GM12878 (cell line): ENCODE measurements around the gene MDN1. TPM values are rescaled to one million over a fixed set of nuclear protein-coding genes. Genes with fewer than 3 reads are reported as not detected.

ENCODE experiments used
- ATAC-seq: fragments of 200-7000 bp; cut with Tn5 transposase; 3 replicates; pipeline ENCODE4 v1.9.1; 2020; ENCODE audit warnings: mild to moderate bottlenecking, moderate library complexity
- BruUV-seq: library from RNA; stranded (reverse); fragments of 400-500 nt; replicated peaks from 2 replicates; lab custom pipeline; 2021; lab: Mats Ljungman, UMichigan
- CTCF ChIA-PET: fragments of 300-600 bp; sonication (Branson Sonifier 250); formaldehyde crosslinking; extraction: SDS; loops from one replicate; lab custom pipeline; 2021; ENCODE audit warnings: inconsistent platforms; lab: Yijun Ruan, JAX
- POLR2A ChIA-PET: fragments of 350-600 bp; formaldehyde crosslinking; extraction: SDS; loops from one replicate; lab custom pipeline; 2021; ENCODE audit warnings: inconsistent platforms; lab: Charles Lee
- RAD21 ChIA-PET: fragments of 300-600 bp; sonication (Branson Sonifier 250); formaldehyde crosslinking; loops from one replicate; lab custom pipeline; 2023; ENCODE audit warnings: antibody characterized with exemption; ENCODE audit not compliant: unreplicated experiment; lab: Charles Lee
- SMC1A ChIA-PET: fragments of 300-600 bp; sonication (Branson Sonifier 250); formaldehyde crosslinking; loops from one replicate; lab custom pipeline; 2023; ENCODE audit not compliant: unreplicated experiment, uncharacterized antibody; lab: Charles Lee
- DNase-seq: peaks from one replicate; pipeline ENCODE4 v3.0.0-alpha.2; 2011; ENCODE audit warnings: low read depth, low spot score
- FAIRE-seq: peaks from 3 replicates; lab custom pipeline; 2011; peaks lifted over from hg19 to GRCh38; lab: Jason Lieb, UNC
- H2AFZ ChIP-seq: 2 replicates; pipeline ENCODE4 v1.6.0; 2011; ENCODE audit warnings: low read depth, low read length, control low read depth; ENCODE audit not compliant: control insufficient read depth
- H3K27ac ChIP-seq: 2 replicates; pipeline ENCODE4 v1.5.1; 2011; ENCODE audit warnings: control low read depth; ENCODE audit not compliant: control insufficient read depth, insufficient read depth
- H3K27me3 ChIP-seq, 2 experiments: replicated peaks in 1 of 2; 2 replicates each; pipeline versions ENCODE4 v1.6.0 to v1.6.1; 2011; ENCODE audit warnings: low read length in 1 of 2; ENCODE audit not compliant: control insufficient read depth in 2 of 2, insufficient read depth in 2 of 2
- H3K36me3 ChIP-seq, 2 experiments: 2 replicates each; pipeline ENCODE4 v1.5.1; 2011; ENCODE audit warnings: low read length in 1 of 2; ENCODE audit not compliant: control insufficient read depth in 2 of 2, insufficient read depth in 2 of 2
- H3K4me1 ChIP-seq: 2 replicates; pipeline ENCODE4 v1.6.1; 2011; ENCODE audit warnings: mild to moderate bottlenecking, low read length, moderate library complexity, mixed read lengths; ENCODE audit not compliant: control insufficient read depth, insufficient read depth
- H3K4me2 ChIP-seq: 2 replicates; pipeline ENCODE4 v1.6.0; 2011; ENCODE audit warnings: control low read depth; ENCODE audit not compliant: control insufficient read depth, insufficient read depth
- H3K4me3 ChIP-seq: fragments of 200-600 bp; sonication (generic); 2 replicates; pipeline ENCODE4 v1.5.1; 2016
- H3K79me2 ChIP-seq: 2 replicates; pipeline ENCODE4 v1.6.0; 2011; ENCODE audit warnings: low read length; ENCODE audit not compliant: control insufficient read depth, insufficient read depth
- H3K9ac ChIP-seq: 2 replicates; pipeline ENCODE4 v1.8.0; 2011; ENCODE audit warnings: low read length, control low read depth, mixed read lengths; ENCODE audit not compliant: control insufficient read depth, insufficient read depth
- H3K9me3 ChIP-seq: replicated peaks from 3 replicates; pipeline ENCODE4 v1.5.1; 2011; ENCODE audit warnings: mild to moderate bottlenecking, low read length; ENCODE audit not compliant: control insufficient read depth, insufficient read depth
- H4K20me1 ChIP-seq: 2 replicates; pipeline ENCODE4 v1.6.0; 2011; ENCODE audit not compliant: control insufficient read depth, insufficient read depth
- ASH2L ChIP-seq: fragments of 300-600, 200-600 bp; sonication (generic); IDR thresholded peaks from 2 replicates; pipeline ENCODE4 v1.6.1; 2017; ENCODE audit warnings: low read depth, mild to moderate bottlenecking, borderline replicate concordance
- BACH1 ChIP-seq: fragments of 450-650 bp; IDR thresholded peaks from 2 replicates; pipeline ENCODE4 v1.6.1; 2017; ENCODE audit warnings: mild to moderate bottlenecking, borderline replicate concordance
- DPF2 ChIP-seq: fragments of 450-650 bp; IDR thresholded peaks from 2 replicates; pipeline ENCODE4 v1.6.1; 2017; ENCODE audit warnings: mild to moderate bottlenecking
- EP300 ChIP-seq, 2 experiments: fragments of 150-350 bp in 1 of 2; IDR thresholded peaks; 2 replicates each; pipeline ENCODE4 v1.6.1; 2011 to 2012; ENCODE audit warnings: low read depth in 2 of 2, low read length in 2 of 2, borderline replicate concordance in 1 of 2, improper control_type of control experiment in 1 of 2, inconsistent platforms in 1 of 2; ENCODE audit not compliant: control insufficient read depth in 1 of 2
- MTA3 ChIP-seq: IDR thresholded peaks from 2 replicates; pipeline ENCODE4 v1.6.1; 2012; ENCODE audit warnings: low read length, inconsistent platforms, borderline replicate concordance
- POLR2AphosphoS2 ChIP-seq: IDR thresholded peaks from 2 replicates; pipeline ENCODE4 v1.6.1; 2011; ENCODE audit warnings: low read depth, mild to moderate bottlenecking, low read length, improper control_type of control experiment, moderate library complexity
- RCOR1 ChIP-seq: conservative IDR thresholded peaks from 2 replicates; pipeline ENCODE4 v1.6.1; 2012; ENCODE audit warnings: low read depth, low read length, improper control_type of control experiment
- WGBS: methylation state at CpG from one replicate; pipeline ENCODE4 v1.1.6; 2016; ENCODE audit warnings: low lambda C conversion rate; ENCODE audit not compliant: insufficient replicate concordance, insufficient coverage; ENCODE audit errors: missing lambda C conversion rate; 5-methylcytosine and 5-hydroxymethylcytosine counted together
- in situ Hi-C: fragments of 300-500 bp; cut with MboI; formaldehyde crosslinking; loops from 9 replicates; pipeline ENCODE4 v1.14.3; 2018; ENCODE audit warnings: mixed read lengths
- intact Hi-C: fragments of 100-400 bp; cut with micrococcal nuclease; formaldehyde crosslinking; loops from one replicate; pipeline ENCODE4 v1.14.2; 2022; ENCODE audit not compliant: unreplicated experiment
- polyA plus RNA-seq, 11 experiments: library from polyadenylated mRNA; depleted of rRNA in 4 of 11; unstranded in 6 of 11; stranded (reverse) in 5 of 11; fragments of >200 nt; fragmentation: Nextera tagmentation in 4 of 11; fragmentation: Illumina TruSeq in 1 of 11; extraction: Ambion mirVana in 4 of 11; extraction: Trizol in 1 of 11; gene quantifications; 1 replicate in 1 of 11; 2 replicates in 10 of 11; pipeline versions ENCODE4 v1.2.1 to v1.2.3, GENCODE V29; 2011 to 2016; ENCODE audit warnings: inconsistent platforms in 2 of 11, missing spikeins in 2 of 11, low read depth in 1 of 11
- total RNA-seq, 4 experiments: library from RNA; depleted of rRNA in 3 of 4; stranded (reverse); fragments of >200 nt in 3 of 4; fragmentation: Illumina TruSeq in 1 of 4; extraction: Trizol in 1 of 4; gene quantifications; 2 replicates each; pipeline versions ENCODE4 v1.2.1 to v1.2.3, GENCODE V29; 2013 to 2021
- TF ChIP-seq, protein P1 (sequence below): IDR thresholded peaks from 2 replicates; pipeline ENCODE4 v1.6.1; 2011; ENCODE audit warnings: mild to moderate bottlenecking, low read depth, low read length, moderate library complexity; ENCODE audit not compliant: insufficient replicate concordance
- TF ChIP-seq, protein P2 (sequence below): IDR thresholded peaks from 2 replicates; pipeline ENCODE4 v1.6.1; 2011; ENCODE audit warnings: low read depth, low read length, improper control_type of control experiment, borderline replicate concordance
- TF ChIP-seq, protein P3 (sequence below): IDR thresholded peaks from 2 replicates; pipeline ENCODE4 v1.6.1; 2011; ENCODE audit warnings: borderline replicate concordance, low read depth, mild to moderate bottlenecking, moderate library complexity, mixed read lengths, low read length; ENCODE audit not compliant: insufficient read depth; ENCODE audit errors: extremely low read length

MDN1 gene
- total and polyA plus RNA-seq, 10 of the 15 experiments (the other 5 are each of a cell fraction or from before 2014, with no cell fraction given): 14.3 to 50.1 (median 22.1) TPM

DNA sequence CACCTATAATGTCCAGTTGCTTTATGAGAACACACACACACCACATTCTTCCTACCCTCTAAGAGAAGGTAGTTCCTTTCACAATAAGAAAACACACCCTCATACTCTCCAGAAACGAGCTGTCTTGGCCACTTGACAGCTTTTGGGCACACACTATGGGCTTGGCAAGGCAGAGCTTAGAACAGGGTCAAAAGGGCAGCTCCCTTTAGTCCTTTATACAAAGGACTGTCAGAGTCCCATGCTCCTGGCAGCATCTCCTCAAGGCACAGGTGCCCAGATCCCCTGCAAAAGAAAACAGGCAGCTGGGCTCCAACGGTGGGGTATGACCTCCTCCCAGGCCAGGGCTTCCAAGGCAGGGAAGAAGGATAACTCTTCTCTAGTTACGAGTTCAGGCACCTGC is 176.2 kb downstream of the MDN1 start:
- DNase-seq (no peak), FAIRE-seq (no peak), ATAC-seq (no peak)
- Histone ChIP-seq H2AFZ (no peak overlapping the region), H3K36me3 (peaks cover 4 to 30% of the 10 kb centered on the region in 2 experiments), H3K9me3 (no peaks in the 10 kb centered on the region), H4K20me1 (no peaks in the 10 kb centered on the region), H3K4me3 (no peak overlapping the region), H3K79me2 (peaks cover 5% of the 10 kb centered on the region), H3K4me2 (no peak overlapping the region), H3K4me1 (peaks cover 4% of the 10 kb centered on the region), H3K9ac (no peak overlapping the region), H3K27ac (no peak overlapping the region), H3K27me3 (no peaks in the 10 kb centered on the region)
- ChIA-PET SMC1A (no interaction called here), CTCF (no interaction called here), RAD21 (no interaction called here), POLR2A (no interaction called here)
- TF ChIP-seq, protein P1, sequence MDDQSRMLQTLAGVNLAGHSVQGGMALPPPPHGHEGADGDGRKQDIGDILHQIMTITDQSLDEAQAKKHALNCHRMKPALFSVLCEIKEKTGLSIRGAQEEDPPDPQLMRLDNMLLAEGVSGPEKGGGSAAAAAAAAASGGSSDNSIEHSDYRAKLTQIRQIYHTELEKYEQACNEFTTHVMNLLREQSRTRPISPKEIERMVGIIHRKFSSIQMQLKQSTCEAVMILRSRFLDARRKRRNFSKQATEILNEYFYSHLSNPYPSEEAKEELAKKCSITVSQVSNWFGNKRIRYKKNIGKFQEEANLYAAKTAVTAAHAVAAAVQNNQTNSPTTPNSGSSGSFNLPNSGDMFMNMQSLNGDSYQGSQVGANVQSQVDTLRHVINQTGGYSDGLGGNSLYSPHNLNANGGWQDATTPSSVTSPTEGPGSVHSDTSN: no peak
- TF ChIP-seq RCOR1: no peak
- TF ChIP-seq, protein P2, sequence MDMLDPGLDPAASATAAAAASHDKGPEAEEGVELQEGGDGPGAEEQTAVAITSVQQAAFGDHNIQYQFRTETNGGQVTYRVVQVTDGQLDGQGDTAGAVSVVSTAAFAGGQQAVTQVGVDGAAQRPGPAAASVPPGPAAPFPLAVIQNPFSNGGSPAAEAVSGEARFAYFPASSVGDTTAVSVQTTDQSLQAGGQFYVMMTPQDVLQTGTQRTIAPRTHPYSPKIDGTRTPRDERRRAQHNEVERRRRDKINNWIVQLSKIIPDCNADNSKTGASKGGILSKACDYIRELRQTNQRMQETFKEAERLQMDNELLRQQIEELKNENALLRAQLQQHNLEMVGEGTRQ: no peak
- TF ChIP-seq POLR2AphosphoS2: no peak
- no peak for TF ChIP-seq MTA3
- TF ChIP-seq, protein P3, sequence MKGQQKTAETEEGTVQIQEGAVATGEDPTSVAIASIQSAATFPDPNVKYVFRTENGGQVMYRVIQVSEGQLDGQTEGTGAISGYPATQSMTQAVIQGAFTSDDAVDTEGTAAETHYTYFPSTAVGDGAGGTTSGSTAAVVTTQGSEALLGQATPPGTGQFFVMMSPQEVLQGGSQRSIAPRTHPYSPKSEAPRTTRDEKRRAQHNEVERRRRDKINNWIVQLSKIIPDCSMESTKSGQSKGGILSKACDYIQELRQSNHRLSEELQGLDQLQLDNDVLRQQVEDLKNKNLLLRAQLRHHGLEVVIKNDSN: no peak
- TF ChIP-seq DPF2: no peak
- no peak for TF ChIP-seq EP300 (IDR thresholded peaks at IDR 0.05; ENCODE audit: borderline replicate concordance in 1 of 2, control insufficient read depth in 1 of 2, low read depth in 2 of 2, low read length in 2 of 2)
- no peak for TF ChIP-seq ASH2L
- no peak for TF ChIP-seq BACH1
- intact Hi-C loops (no loop called here), in situ Hi-C loops (no loop called here)
- no TSS peak for BruUV-seq
- WGBS: 70% methylated on average over 3 of the region's 3 CpGs
